ENCODE results near the gene CHRNA9. TPM values are rescaled to one million over a fixed set of nuclear protein-coding genes. Genes with fewer than 3 reads are reported as not detected.

The CHRNA9 gene
- total RNA-seq, 4 donors from 2014 or later = 0.11 TPM; not detected in 3

DNA sequence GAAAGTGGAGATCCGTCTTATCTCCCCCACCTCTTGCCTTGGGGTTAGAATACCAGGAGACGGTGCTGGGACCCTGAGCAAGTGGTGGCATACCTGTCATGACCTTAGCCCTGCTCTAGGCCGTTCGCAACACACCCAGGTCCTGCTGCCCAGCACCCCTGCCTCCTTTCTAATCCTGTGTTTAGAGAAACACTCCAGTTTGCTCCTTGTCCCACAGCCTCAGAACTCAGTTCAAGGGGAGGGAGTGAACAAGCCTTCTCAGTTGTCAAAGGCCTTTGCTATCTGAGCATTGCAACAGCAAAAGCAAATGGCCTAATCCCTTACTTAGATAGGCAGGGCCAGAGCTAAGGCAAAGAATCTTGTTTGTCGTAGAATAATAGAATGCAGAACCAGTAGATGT, 67.9 kb downstream of the CHRNA9 start:
- H3K36me3 ChIP-seq = no peaks in the 10 kb centered on the region
- intact Hi-C loops (cut with DNase I) = no loop called here
- no peaks in the 10 kb centered on the region for H3K27me3 ChIP-seq
- 84 to 90% methylated on average over 5 of the region's 5 CpGs for WGBS, 2 donors
- H3K4me3 ChIP-seq (replicated peaks in 1 of 3) = no peak overlapping the region
- TF ChIP-seq POLR2A (IDR thresholded peaks at IDR 0.05) = no peak
- TF ChIP-seq, protein P1, sequence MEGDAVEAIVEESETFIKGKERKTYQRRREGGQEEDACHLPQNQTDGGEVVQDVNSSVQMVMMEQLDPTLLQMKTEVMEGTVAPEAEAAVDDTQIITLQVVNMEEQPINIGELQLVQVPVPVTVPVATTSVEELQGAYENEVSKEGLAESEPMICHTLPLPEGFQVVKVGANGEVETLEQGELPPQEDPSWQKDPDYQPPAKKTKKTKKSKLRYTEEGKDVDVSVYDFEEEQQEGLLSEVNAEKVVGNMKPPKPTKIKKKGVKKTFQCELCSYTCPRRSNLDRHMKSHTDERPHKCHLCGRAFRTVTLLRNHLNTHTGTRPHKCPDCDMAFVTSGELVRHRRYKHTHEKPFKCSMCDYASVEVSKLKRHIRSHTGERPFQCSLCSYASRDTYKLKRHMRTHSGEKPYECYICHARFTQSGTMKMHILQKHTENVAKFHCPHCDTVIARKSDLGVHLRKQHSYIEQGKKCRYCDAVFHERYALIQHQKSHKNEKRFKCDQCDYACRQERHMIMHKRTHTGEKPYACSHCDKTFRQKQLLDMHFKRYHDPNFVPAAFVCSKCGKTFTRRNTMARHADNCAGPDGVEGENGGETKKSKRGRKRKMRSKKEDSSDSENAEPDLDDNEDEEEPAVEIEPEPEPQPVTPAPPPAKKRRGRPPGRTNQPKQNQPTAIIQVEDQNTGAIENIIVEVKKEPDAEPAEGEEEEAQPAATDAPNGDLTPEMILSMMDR (IDR thresholded peaks at IDR 0.05) = no peak
- no peaks in the 10 kb centered on the region for H3K9me3 ChIP-seq
- H3K4me1 ChIP-seq = peaks cover 9 to 30% of the 10 kb centered on the region in 2 donors
- peak overlapping the region in 2 of 3 donors; percentile 86 to 88 for H3K27ac ChIP-seq
- no peak for DNase-seq

Small RNAs within 50 kb of the gene (small RNA-seq; reads per million reads assigned to genes)
- gene RNU7-74P = not detected

Other genes with a start within 250 kb of the CHRNA9 start
- 1 to 10 TPM in 3 of 4 donors, under 1 TPM in 1; 0.67 to 2.7 (median 1.4) TPM for gene RHOH, start 138.3 kb upstream of the CHRNA9 start, total RNA-seq

Measured in thyroid gland (tissue), 4 donors.